NOMO-1 (cell line): ENCODE data around the gene FLRT2.
A peak's percentile ranks its signal among the peaks of the same experiment; 100 is the strongest.

Experiments used
- DNase-seq, 2 experiments: peaks; one replicate each; lab custom pipeline; 2025; ENCODE audit not compliant: unreplicated experiment in 2 of 2; lab: John Stamatoyannopoulos, UW

FLRT2 gene

GRCh38 chr14:85587151-85587711 is 57.3 kb downstream of the FLRT2 start:
- peak; percentile 56 to 89 for DNase-seq

- no peak for DNase-seq
These were observed 60.8 kb downstream of the FLRT2 start for GRCh38 chr14:85590784-85591183.

GRCh38 chr14:85594217-85594616 is 64.3 kb downstream of the FLRT2 start:
- DNase-seq, result no peak

GRCh38 chr14:85595981-85596380 is 66.0 kb downstream of the FLRT2 start:
- no peak for DNase-seq

- DNase-seq, result no peak
These were observed 66.6 kb downstream of the FLRT2 start for GRCh38 chr14:85596562-85596961.

GRCh38 chr14:85597701-85598100 is 67.8 kb downstream of the FLRT2 start:
- no peak for DNase-seq

- DNase-seq, result peak; percentile 88 to 98
These were observed 70.0 kb downstream of the FLRT2 start for GRCh38 chr14:85599939-85600338.

- DNase-seq, result no peak
These were observed 71.3 kb downstream of the FLRT2 start for GRCh38 chr14:85601246-85601645.

- no peak for DNase-seq
These were observed 71.7 kb downstream of the FLRT2 start for GRCh38 chr14:85601690-85602089.

GRCh38 chr14:85602345-85602744 is 72.4 kb downstream of the FLRT2 start:
- DNase-seq, result no peak

- DNase-seq, result no peak
These were observed 74.1 kb downstream of the FLRT2 start for GRCh38 chr14:85604021-85604420.

GRCh38 chr14:85604714-85605113 is 74.8 kb downstream of the FLRT2 start:
- DNase-seq, result peak in 1 of 2 experiments; percentile 4

GRCh38 chr14:85607651-85608081 is 77.7 kb downstream of the FLRT2 start:
- DNase-seq, result peak; percentile 60 to 93

- no peak for DNase-seq
These were observed 83.6 kb downstream of the FLRT2 start for GRCh38 chr14:85613496-85613895.

GRCh38 chr14:85616386-85616885 is 86.5 kb downstream of the FLRT2 start:
- no peak for DNase-seq

GRCh38 chr14:85616886-85617285 is 86.9 kb downstream of the FLRT2 start:
- DNase-seq, result no peak

- DNase-seq, result no peak
These were observed 87.8 kb downstream of the FLRT2 start for GRCh38 chr14:85617791-85618190.

- DNase-seq, result no peak
These were observed 88.4 kb downstream of the FLRT2 start for GRCh38 chr14:85618390-85618789.

- DNase-seq, result no peak
These were observed 89.0 kb downstream of the FLRT2 start for GRCh38 chr14:85618978-85619377.

GRCh38 chr14:85619851-85620250 is 89.9 kb downstream of the FLRT2 start:
- DNase-seq, result peak; percentile 63 to 66

GRCh38 chr14:85620947-85621346 is 91.0 kb downstream of the FLRT2 start:
- peak; percentile 16 to 62 for DNase-seq

GRCh38 chr14:85622106-85622505 is 92.2 kb downstream of the FLRT2 start:
- DNase-seq, result no peak
